Neutrophil (primary cell): Measurements from ENCODE around the gene SLC39A9.

Experiments used
- H3K27ac ChIP-seq: fragments of 200-600 bp; sonication (generic); 2 replicates; pipeline ENCODE4 v1.5.1; 2016; ENCODE audit warnings: mild to moderate bottlenecking, moderate library complexity
- H3K27me3 ChIP-seq: fragments of 200-600 bp; sonication (generic); 2 replicates; pipeline ENCODE4 v1.6.0; 2016; ENCODE audit warnings: mild to moderate bottlenecking
- H3K36me3 ChIP-seq: fragments of 200-600 bp; sonication (generic); 2 replicates; pipeline ENCODE4 v1.5.1; 2017
- H3K4me1 ChIP-seq, 2 experiments: fragments of 200-600 bp in 1 of 2; sonication (generic) in 1 of 2; 1 replicate in 1 of 2; 2 replicates in 1 of 2; pipeline versions ENCODE4 v1.5.1 to v1.6.1; 2013 to 2016; ENCODE audit warnings: low read depth in 1 of 2, low read length in 1 of 2, mild to moderate bottlenecking in 1 of 2, moderate library complexity in 1 of 2; ENCODE audit not compliant: control insufficient read depth in 1 of 2, insufficient read depth in 1 of 2
- H3K4me3 ChIP-seq, 2 experiments: fragments of 200-600 bp in 1 of 2; sonication (generic) in 1 of 2; 1 replicate in 1 of 2; 2 replicates in 1 of 2; pipeline ENCODE4 v1.5.1; 2013 to 2016; ENCODE audit warnings: low read depth in 1 of 2, low read length in 1 of 2, mild to moderate bottlenecking in 1 of 2, moderate library complexity in 1 of 2
- H3K9me3 ChIP-seq: fragments of 200-600 bp; sonication (generic); 2 replicates; pipeline ENCODE4 v1.5.1; 2016
- TF ChIP-seq, protein P1 (sequence below): fragments of 200-600 bp; sonication (generic); IDR thresholded peaks from 2 replicates; pipeline ENCODE4 v1.5.1; 2016; ENCODE audit warnings: antibody characterized with exemption

Gene SLC39A9

DNA sequence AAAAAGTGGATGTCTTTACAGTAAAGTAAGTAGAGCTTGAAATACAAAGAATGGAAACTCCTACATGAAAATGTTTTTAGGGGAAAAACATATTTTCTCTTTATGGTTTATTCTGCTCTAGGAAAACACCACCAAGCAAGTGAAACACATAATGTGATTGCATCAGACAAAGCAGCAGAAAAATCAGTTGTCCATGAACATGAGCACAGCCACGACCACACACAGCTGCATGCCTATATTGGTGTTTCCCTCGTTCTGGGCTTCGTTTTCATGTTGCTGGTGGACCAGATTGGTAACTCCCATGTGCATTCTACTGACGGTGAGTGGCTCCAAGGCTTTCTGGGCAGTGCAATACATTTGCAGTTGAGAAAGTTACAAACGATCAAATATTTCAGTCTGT, 43.5 kb downstream of the SLC39A9 start:
- Histone ChIP-seq H3K4me1 (peaks cover 28 to 30% of the 10 kb centered on the region in 2 experiments), H3K36me3 (peaks cover 26% of the 10 kb centered on the region), H3K9me3 (no peaks in the 10 kb centered on the region), H3K4me3 (no peak overlapping the region), H3K27ac (no peak overlapping the region), H3K27me3 (no peaks in the 10 kb centered on the region)
- TF ChIP-seq, protein P1, sequence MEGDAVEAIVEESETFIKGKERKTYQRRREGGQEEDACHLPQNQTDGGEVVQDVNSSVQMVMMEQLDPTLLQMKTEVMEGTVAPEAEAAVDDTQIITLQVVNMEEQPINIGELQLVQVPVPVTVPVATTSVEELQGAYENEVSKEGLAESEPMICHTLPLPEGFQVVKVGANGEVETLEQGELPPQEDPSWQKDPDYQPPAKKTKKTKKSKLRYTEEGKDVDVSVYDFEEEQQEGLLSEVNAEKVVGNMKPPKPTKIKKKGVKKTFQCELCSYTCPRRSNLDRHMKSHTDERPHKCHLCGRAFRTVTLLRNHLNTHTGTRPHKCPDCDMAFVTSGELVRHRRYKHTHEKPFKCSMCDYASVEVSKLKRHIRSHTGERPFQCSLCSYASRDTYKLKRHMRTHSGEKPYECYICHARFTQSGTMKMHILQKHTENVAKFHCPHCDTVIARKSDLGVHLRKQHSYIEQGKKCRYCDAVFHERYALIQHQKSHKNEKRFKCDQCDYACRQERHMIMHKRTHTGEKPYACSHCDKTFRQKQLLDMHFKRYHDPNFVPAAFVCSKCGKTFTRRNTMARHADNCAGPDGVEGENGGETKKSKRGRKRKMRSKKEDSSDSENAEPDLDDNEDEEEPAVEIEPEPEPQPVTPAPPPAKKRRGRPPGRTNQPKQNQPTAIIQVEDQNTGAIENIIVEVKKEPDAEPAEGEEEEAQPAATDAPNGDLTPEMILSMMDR: no peak

GRCh38 chr14:69443296-69443805, 44.9 kb downstream of the SLC39A9 start:
- peaks cover 28 to 30% of the 10 kb centered on the region in 2 experiments for H3K4me1 ChIP-seq
- no peaks in the 10 kb centered on the region for H3K9me3 ChIP-seq
- TF ChIP-seq, protein P1: no peak
- H3K36me3 ChIP-seq: peaks cover 26% of the 10 kb centered on the region
- no peak overlapping the region for H3K4me3 ChIP-seq
- H3K27me3 ChIP-seq: no peaks in the 10 kb centered on the region
- H3K27ac ChIP-seq: no peak overlapping the region

- H3K36me3 ChIP-seq: peaks cover 12% of the 10 kb centered on the region
- no peaks in the 10 kb centered on the region for H3K9me3 ChIP-seq
These were observed 50.7 kb downstream of the SLC39A9 start for GRCh38 chr14:69449216-69449615.

GRCh38 chr14:69451941-69452340, 53.4 kb downstream of the SLC39A9 start:
- Histone ChIP-seq H3K4me3 (no peak overlapping the region), H3K27ac (no peak overlapping the region), H3K36me3 (peaks cover 34% of the 10 kb centered on the region), H3K4me1 (no peaks in the 10 kb centered on the region), H3K9me3 (no peaks in the 10 kb centered on the region), H3K27me3 (no peaks in the 10 kb centered on the region)
- TF ChIP-seq, protein P1: no peak

More at GRCh38 chr14:69449216-69449615, 50.7 kb downstream of the SLC39A9 start:
- no peaks in the 10 kb centered on the region for H3K27me3 ChIP-seq
- H3K4me3 ChIP-seq: no peak overlapping the region
- TF ChIP-seq, protein P1: no peak
- H3K4me1 ChIP-seq: no peaks in the 10 kb centered on the region
- H3K27ac ChIP-seq: no peak overlapping the region

GRCh38 chr14:69458350-69458749, 59.9 kb downstream of the SLC39A9 start:
- H3K4me1 ChIP-seq: no peaks in the 10 kb centered on the region
- no peaks in the 10 kb centered on the region for H3K27me3 ChIP-seq
- H3K4me3 ChIP-seq: no peak overlapping the region
- TF ChIP-seq, protein P1: no peak
- peaks cover 75% of the 10 kb centered on the region for H3K36me3 ChIP-seq
- no peak overlapping the region for H3K27ac ChIP-seq
- H3K9me3 ChIP-seq: no peaks in the 10 kb centered on the region

DNA sequence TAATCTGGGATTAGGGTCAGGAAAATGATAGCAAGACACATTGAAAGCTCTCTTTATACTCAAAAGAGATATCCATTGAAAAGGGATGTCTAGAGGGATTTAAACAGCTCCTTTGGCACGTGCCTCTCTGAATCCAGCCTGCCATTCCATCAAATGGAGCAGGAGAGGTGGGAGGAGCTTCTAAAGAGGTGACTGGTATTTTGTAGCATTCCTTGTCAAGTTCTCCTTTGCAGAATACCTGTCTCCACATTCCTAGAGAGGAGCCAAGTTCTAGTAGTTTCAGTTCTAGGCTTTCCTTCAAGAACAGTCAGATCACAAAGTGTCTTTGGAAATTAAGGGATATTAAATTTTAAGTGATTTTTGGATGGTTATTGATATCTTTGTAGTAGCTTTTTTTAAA, 60.6 kb downstream of the SLC39A9 start:
- TF ChIP-seq, protein P1: no peak
- peaks cover 70% of the 10 kb centered on the region for H3K36me3 ChIP-seq
- no peak overlapping the region for H3K27ac ChIP-seq

More for the DNA sequence above, 60.6 kb downstream of the SLC39A9 start:
- H3K4me3 ChIP-seq: no peak overlapping the region
- H3K9me3 ChIP-seq: no peaks in the 10 kb centered on the region
- no peaks in the 10 kb centered on the region for H3K4me1 ChIP-seq
- H3K27me3 ChIP-seq: no peaks in the 10 kb centered on the region
